DMS 273 (cell line): ENCODE data around the gene PTPRB.

ENCODE experiments used
- DNase-seq: peaks from one replicate; lab custom pipeline; 2025; ENCODE audit not compliant: unreplicated experiment; lab: John Stamatoyannopoulos, UW

Gene PTPRB

GRCh38 chr12:70637303-70638085, at the start of gene PTPRB:
TSS of gene PTPRB (minus strand) at chr12:70637429. CDS start at chr12:70637395, 34 bp downstream.
- no peak for DNase-seq

GRCh38 chr12:70686907-70687306, 49.7 kb upstream of the PTPRB start:
- DNase-seq, result no peak

GRCh38 chr12:70686299-70686698, 49.1 kb upstream of the PTPRB start:
- no peak for DNase-seq

GRCh38 chr12:70683976-70684375, 46.7 kb upstream of the PTPRB start:
- DNase-seq, result no peak

GRCh38 chr12:70671698-70672097, 34.5 kb upstream of the PTPRB start:
- no peak for DNase-seq

- no peak for DNase-seq
Observed at GRCh38 chr12:70670948-70671347, 33.7 kb upstream of the PTPRB start.

GRCh38 chr12:70667253-70667652, 30.0 kb upstream of the PTPRB start:
- no peak for DNase-seq

GRCh38 chr12:70666364-70666763, 29.1 kb upstream of the PTPRB start:
- no peak for DNase-seq

GRCh38 chr12:70664465-70664881, 27.2 kb upstream of the PTPRB start:
- DNase-seq, result peak; percentile 5

GRCh38 chr12:70663838-70664237, 26.6 kb upstream of the PTPRB start:
- no peak for DNase-seq

- DNase-seq, result peak; percentile 13
Observed at GRCh38 chr12:70661466-70662161, 24.4 kb upstream of the PTPRB start.

GRCh38 chr12:70660620-70661219, 23.5 kb upstream of the PTPRB start:
- DNase-seq, result peak; percentile 3

- no peak for DNase-seq
Observed at GRCh38 chr12:70660002-70660604, 22.9 kb upstream of the PTPRB start.

GRCh38 chr12:70659077-70659606, 21.9 kb upstream of the PTPRB start:
- DNase-seq, result no peak

- no peak for DNase-seq
Observed at GRCh38 chr12:70657616-70658286, 20.5 kb upstream of the PTPRB start.

- DNase-seq, result no peak
Observed at GRCh38 chr12:70652451-70652850, 15.2 kb upstream of the PTPRB start.

GRCh38 chr12:70648831-70649230, 11.6 kb upstream of the PTPRB start:
- DNase-seq, result no peak

- DNase-seq, result no peak
Observed at GRCh38 chr12:70648191-70648590, 11.0 kb upstream of the PTPRB start.

- no peak for DNase-seq
Observed at GRCh38 chr12:70646850-70647249, 9.6 kb upstream of the PTPRB start.

- DNase-seq, result peak; percentile 21
Observed at GRCh38 chr12:70645494-70646317, 8.5 kb upstream of the PTPRB start.
